Neuronal stem cell (in vitro differentiated cells): Measurements from ENCODE around the gene UMODL1.

ENCODE experiments used
- DNase-seq: peaks from one replicate; pipeline ENCODE4 v3.0.0-alpha.2; 2013; ENCODE audit warnings: low spot score
- H2AFZ ChIP-seq: one replicate; pipeline ENCODE4 v1.6.1; 2013; ENCODE audit warnings: mild to moderate bottlenecking, low read length, inconsistent platforms
- H2AK5ac ChIP-seq: 2 replicates; pipeline ENCODE4 v1.6.1; 2013; ENCODE audit warnings: low read depth, mild to moderate bottlenecking, inconsistent platforms, low read length, moderate library complexity, mixed read lengths
- H2BK120ac ChIP-seq: 2 replicates; pipeline ENCODE4 v1.6.1; 2013; ENCODE audit warnings: low read depth, mild to moderate bottlenecking, inconsistent platforms, low read length, moderate library complexity, mixed read lengths
- H2BK12ac ChIP-seq: one replicate; pipeline ENCODE4 v1.6.1; 2013; ENCODE audit warnings: low read length, inconsistent platforms
- H2BK15ac ChIP-seq: 2 replicates; pipeline ENCODE4 v1.6.1; 2013; ENCODE audit warnings: mild to moderate bottlenecking, low read length, inconsistent platforms, mixed read lengths
- H2BK5ac ChIP-seq: one replicate; pipeline ENCODE4 v1.6.1; 2013; ENCODE audit warnings: inconsistent platforms, mild to moderate bottlenecking, low read length, moderate library complexity
- H3K14ac ChIP-seq: one replicate; pipeline ENCODE4 v1.6.1; 2013; ENCODE audit warnings: low read length, inconsistent platforms
- H3K18ac ChIP-seq: 2 replicates; pipeline ENCODE4 v1.6.1; 2013; ENCODE audit warnings: low read length, inconsistent platforms
- H3K23ac ChIP-seq: 2 replicates; pipeline ENCODE4 v1.6.1; 2013; ENCODE audit warnings: low read depth, mild to moderate bottlenecking, mixed read lengths, low read length, inconsistent platforms; ENCODE audit not compliant: poor library complexity
- H3K27ac ChIP-seq: replicated peaks from 3 replicates; pipeline ENCODE4 v1.5.1; 2013; ENCODE audit warnings: low read length, inconsistent platforms
- H3K27me3 ChIP-seq, 3 experiments: 2 replicates each; pipeline ENCODE4 v1.6.1; 2013; ENCODE audit warnings: low read length in 3 of 3, mild to moderate bottlenecking in 2 of 3, inconsistent platforms in 1 of 3, low read depth in 1 of 3, mixed read lengths in 1 of 3, moderate library complexity in 1 of 3; ENCODE audit not compliant: control insufficient read depth in 3 of 3, insufficient read depth in 3 of 3
- H3K36me3 ChIP-seq, 2 donors: replicated peaks in 1 of 2; 2 replicates each; pipeline ENCODE4 v1.6.1; 2013; ENCODE audit warnings: low read length in 2 of 2; ENCODE audit not compliant: control insufficient read depth in 2 of 2, insufficient read depth in 2 of 2
- H3K4ac ChIP-seq: 2 replicates; pipeline ENCODE4 v1.6.1; 2013; ENCODE audit warnings: inconsistent platforms, mild to moderate bottlenecking, low read length, moderate library complexity
- H3K4me1 ChIP-seq, 2 donors: 1 replicate in 1 of 2; 2 replicates in 1 of 2; pipeline ENCODE4 v1.6.1; 2013; ENCODE audit warnings: low read length in 2 of 2, low read depth in 1 of 2; ENCODE audit not compliant: control insufficient read depth in 2 of 2, insufficient read depth in 1 of 2
- H3K4me2 ChIP-seq: one replicate; pipeline ENCODE4 v1.6.1; 2013; ENCODE audit warnings: mild to moderate bottlenecking, low read length, inconsistent platforms; ENCODE audit not compliant: insufficient read depth, poor library complexity, severe bottlenecking
- H3K4me3 ChIP-seq, 2 donors: 2 replicates each; pipeline ENCODE4 v1.5.1; 2013; ENCODE audit warnings: low read length in 2 of 2, mild to moderate bottlenecking in 2 of 2, inconsistent platforms in 1 of 2, moderate library complexity in 1 of 2
- H3K79me1 ChIP-seq: one replicate; pipeline ENCODE4 v1.6.1; 2013; ENCODE audit warnings: low read depth, mild to moderate bottlenecking, inconsistent platforms, low read length, moderate library complexity
- H3K9ac ChIP-seq: one replicate; pipeline ENCODE4 v1.6.1; 2013; ENCODE audit warnings: mild to moderate bottlenecking, low read depth, low read length, inconsistent platforms; ENCODE audit not compliant: poor library complexity
- H3K9me3 ChIP-seq, 2 donors: replicated peaks in 1 of 2; 2 replicates each; pipeline versions ENCODE3 to v1.6.1; 2013; ENCODE audit warnings: low read length in 2 of 2, mild to moderate bottlenecking in 2 of 2, inconsistent platforms in 1 of 2, low read depth in 1 of 2, mixed read lengths in 1 of 2, moderate library complexity in 1 of 2; ENCODE audit not compliant: control insufficient read depth in 2 of 2, insufficient read depth in 1 of 2
- H4K8ac ChIP-seq: one replicate; pipeline ENCODE4 v1.6.1; 2013; ENCODE audit warnings: low read depth, mild to moderate bottlenecking, inconsistent platforms, low read length, moderate library complexity
- H4K91ac ChIP-seq: one replicate; pipeline ENCODE4 v1.6.1; 2013; ENCODE audit warnings: low read length, low read depth, mild to moderate bottlenecking, inconsistent platforms; ENCODE audit not compliant: poor library complexity
- WGBS, 2 donors: extraction: QIAGEN DNeasy Blood & Tissue Kit; methylation state at CpG; one replicate each; pipeline ENCODE4 v1.1.7; 2013; ENCODE audit warnings: missing lambda C conversion rate in 2 of 2, mixed read lengths in 1 of 2; ENCODE audit not compliant: insufficient read length in 2 of 2, insufficient replicate concordance in 1 of 2; ENCODE audit errors: extremely low coverage in 2 of 2; 5-methylcytosine and 5-hydroxymethylcytosine counted together

The UMODL1 gene

GRCh38 chr21:42056996-42057689, 14.0 kb upstream of the UMODL1 start:
- no peak for DNase-seq
- H3K18ac ChIP-seq: no peak overlapping the region
- no peak overlapping the region for H3K14ac ChIP-seq
- no peak overlapping the region for H3K9ac ChIP-seq
- H3K27ac ChIP-seq: no peak overlapping the region
- peaks cover 0 to 24% (median 0%) of the 10 kb centered on the region in 3 experiments for H3K27me3 ChIP-seq
- H2BK5ac ChIP-seq: no peak overlapping the region
- H3K79me1 ChIP-seq: no peaks in the 10 kb centered on the region
- H2BK12ac ChIP-seq: no peak overlapping the region
- no peak overlapping the region for H2BK15ac ChIP-seq
- no peak overlapping the region for H2AFZ ChIP-seq
- H2BK120ac ChIP-seq: no peak overlapping the region
- H4K91ac ChIP-seq: no peak overlapping the region
- H3K4me3 ChIP-seq: no peak overlapping the region
- H4K8ac ChIP-seq: no peak overlapping the region
- H2AK5ac ChIP-seq: no peak overlapping the region
- no CpG with 5 or more reads among the region's 17 CpGs for WGBS, 2 donors
- H3K9me3 ChIP-seq: peaks cover 0 to 2% of the 10 kb centered on the region in 2 donors
- H3K36me3 ChIP-seq: no peaks in the 10 kb centered on the region
- no peak overlapping the region for H3K23ac ChIP-seq
- no peak overlapping the region for H3K4ac ChIP-seq
- peaks cover 0 to 3% of the 10 kb centered on the region in 2 donors for H3K4me1 ChIP-seq
- no peak overlapping the region for H3K4me2 ChIP-seq

- H2BK12ac ChIP-seq: no peak overlapping the region
- H4K8ac ChIP-seq: no peak overlapping the region
- no peak overlapping the region for H4K91ac ChIP-seq
- H3K23ac ChIP-seq: no peak overlapping the region
- H3K4ac ChIP-seq: no peak overlapping the region
- no peak overlapping the region for H2AFZ ChIP-seq
- H3K4me2 ChIP-seq: no peak overlapping the region
- H3K9ac ChIP-seq: no peak overlapping the region
- no peak overlapping the region for H2BK120ac ChIP-seq
- DNase-seq: no peak
- H3K36me3 ChIP-seq: no peaks in the 10 kb centered on the region
- no peak overlapping the region for H3K4me3 ChIP-seq
- no peak overlapping the region for H3K18ac ChIP-seq
- peaks cover 2 to 3% of the 10 kb centered on the region in 2 donors for H3K4me1 ChIP-seq
- H3K14ac ChIP-seq: no peak overlapping the region
- peaks cover 0 to 2% of the 10 kb centered on the region in 2 donors for H3K9me3 ChIP-seq
- H3K27ac ChIP-seq: no peak overlapping the region
- peaks cover 0 to 29% (median 0%) of the 10 kb centered on the region in 3 experiments for H3K27me3 ChIP-seq
- no peaks in the 10 kb centered on the region for H3K79me1 ChIP-seq
- H2BK5ac ChIP-seq: no peak overlapping the region
- no peak overlapping the region for H2BK15ac ChIP-seq
- H2AK5ac ChIP-seq: no peak overlapping the region
- no CpG with 5 or more reads among the region's 11 CpGs for WGBS, 2 donors
Observed at GRCh38 chr21:42057851-42058437, 13.2 kb upstream of the UMODL1 start.

- no CpG with 5 or more reads among the region's 11 CpGs for WGBS, 2 donors
- no peak overlapping the region for H2AK5ac ChIP-seq
- no peak for DNase-seq
Observed at GRCh38 chr21:42058631-42059111, 12.4 kb upstream of the UMODL1 start.

GRCh38 chr21:42059141-42059540, 12.0 kb upstream of the UMODL1 start:
- Histone ChIP-seq H3K23ac (no peak overlapping the region), H3K4ac (no peak overlapping the region), H3K18ac (peak overlapping the region; percentile 15), H2AFZ (no peak overlapping the region), H4K91ac (no peak overlapping the region), H3K9ac (no peak overlapping the region), H3K79me1 (no peaks in the 10 kb centered on the region), H3K4me3 (no peak overlapping the region), H2BK12ac (no peak overlapping the region), H4K8ac (no peak overlapping the region), H3K9me3 (no peaks in the 10 kb centered on the region), H2BK5ac (no peak overlapping the region), H3K27ac (no peak overlapping the region), H3K36me3 (no peaks in the 10 kb centered on the region), H2BK15ac (no peak overlapping the region), H2BK120ac (no peak overlapping the region), H3K14ac (no peak overlapping the region), H2AK5ac (peak overlapping the region; percentile 35), H3K27me3 (peaks cover 0 to 33% (median 0%) of the 10 kb centered on the region in 3 experiments), H3K4me1 (peaks cover 8 to 13% of the 10 kb centered on the region in 2 donors), H3K4me2 (no peak overlapping the region)
- WGBS, 2 donors: no CpG with 5 or more reads among the region's 9 CpGs
- DNase-seq: no peak

More at GRCh38 chr21:42058631-42059111, 12.4 kb upstream of the UMODL1 start:
- no peak overlapping the region for H2BK15ac ChIP-seq
- no peak overlapping the region for H3K4me3 ChIP-seq
- H3K4ac ChIP-seq: no peak overlapping the region
- no peak overlapping the region for H2BK120ac ChIP-seq
- H3K27me3 ChIP-seq: peaks cover 0 to 31% (median 0%) of the 10 kb centered on the region in 3 experiments
- H3K23ac ChIP-seq: no peak overlapping the region
- no peak overlapping the region for H2BK12ac ChIP-seq
- H3K79me1 ChIP-seq: no peaks in the 10 kb centered on the region
- H3K18ac ChIP-seq: no peak overlapping the region
- no peak overlapping the region for H4K8ac ChIP-seq
- no peak overlapping the region for H4K91ac ChIP-seq
- H3K9me3 ChIP-seq: peaks cover 0 to 2% of the 10 kb centered on the region in 2 donors
- no peak overlapping the region for H2AFZ ChIP-seq
- no peak overlapping the region for H3K9ac ChIP-seq
- H3K27ac ChIP-seq: no peak overlapping the region
- H3K4me2 ChIP-seq: no peak overlapping the region
- no peaks in the 10 kb centered on the region for H3K36me3 ChIP-seq
- peaks cover 6 to 8% of the 10 kb centered on the region in 2 donors for H3K4me1 ChIP-seq
- H3K14ac ChIP-seq: no peak overlapping the region
- no peak overlapping the region for H2BK5ac ChIP-seq
